ENCODE data around the gene EEF1AKMT4.

- no peak for TF ChIP-seq CTCF (IDR thresholded peaks at IDR 0.05)
- no peak for TF ChIP-seq POLR2A (IDR thresholded peaks at IDR 0.05)
Observed at GRCh38 chr3:184239708-184240107, 9.8 kb upstream of the EEF1AKMT4 start.
